CD4-positive, alpha-beta T cell treated with Interleukin-2 at 100 ng/mL for 4 hours (primary cell): ENCODE measurements around the gene TMEM114.
"Not testable (repeated sequence)": the region's sequence is repeated elsewhere in the genome, so short reads cannot be mapped to it uniquely, and the experiment has no call there.

Experiments
- DNase-seq: peaks from one replicate; pipeline ENCODE4 v3.0.0-alpha.2; 2020; ENCODE audit warnings: low spot score

The TMEM114 gene

GRCh38 chr16:8575399-8575798, 14.9 kb downstream of the TMEM114 start:
- no peak for DNase-seq

GRCh38 chr16:8572919-8573724, 17.2 kb downstream of the TMEM114 start:
- no peak for DNase-seq

GRCh38 chr16:8572063-8572918, 18.0 kb downstream of the TMEM114 start:
- DNase-seq, result no peak

GRCh38 chr16:8571061-8571596, 19.2 kb downstream of the TMEM114 start:
- no peak for DNase-seq

- not testable (repeated sequence) for DNase-seq
Observed at GRCh38 chr16:8570393-8570792, 19.9 kb downstream of the TMEM114 start.

- DNase-seq, result no peak
Observed at GRCh38 chr16:8569650-8570346, 20.5 kb downstream of the TMEM114 start.

GRCh38 chr16:8568231-8568617, 22.1 kb downstream of the TMEM114 start:
- DNase-seq, result no peak

GRCh38 chr16:8567355-8568230, 22.7 kb downstream of the TMEM114 start:
- peak; percentile 80 for DNase-seq

GRCh38 chr16:8565498-8565897, 24.8 kb downstream of the TMEM114 start:
- no peak for DNase-seq

- no peak for DNase-seq
Observed at GRCh38 chr16:8564934-8565345, 25.4 kb downstream of the TMEM114 start.

- DNase-seq, result not testable (repeated sequence)
Observed at GRCh38 chr16:8563944-8564540, 26.3 kb downstream of the TMEM114 start.

GRCh38 chr16:8561496-8561895, 28.8 kb downstream of the TMEM114 start:
- DNase-seq, result no peak

GRCh38 chr16:8555400-8555799, 34.9 kb downstream of the TMEM114 start:
- no peak for DNase-seq

GRCh38 chr16:8554881-8555280, 35.4 kb downstream of the TMEM114 start:
- DNase-seq, result no peak

- DNase-seq, result no peak
Observed at GRCh38 chr16:8554022-8554421, 36.3 kb downstream of the TMEM114 start.

- no peak for DNase-seq
Observed at GRCh38 chr16:8552487-8553221, 37.7 kb downstream of the TMEM114 start.

- DNase-seq, result no peak
Observed at GRCh38 chr16:8551388-8552332, 38.7 kb downstream of the TMEM114 start.

- DNase-seq, result no peak
Observed at GRCh38 chr16:8550728-8551387, 39.5 kb downstream of the TMEM114 start.
